Measurements from ENCODE around the gene SORCS3. TPM values are rescaled to one million over a fixed set of nuclear protein-coding genes. Genes with fewer than 3 reads are reported as not detected.

Gene SORCS3
- total and polyA plus RNA-seq, 2 of the 13 experiments (the other 11 are each of a cell fraction or from before 2014, with no cell fraction given) = 0.07 TPM; not detected in 1

DNA sequence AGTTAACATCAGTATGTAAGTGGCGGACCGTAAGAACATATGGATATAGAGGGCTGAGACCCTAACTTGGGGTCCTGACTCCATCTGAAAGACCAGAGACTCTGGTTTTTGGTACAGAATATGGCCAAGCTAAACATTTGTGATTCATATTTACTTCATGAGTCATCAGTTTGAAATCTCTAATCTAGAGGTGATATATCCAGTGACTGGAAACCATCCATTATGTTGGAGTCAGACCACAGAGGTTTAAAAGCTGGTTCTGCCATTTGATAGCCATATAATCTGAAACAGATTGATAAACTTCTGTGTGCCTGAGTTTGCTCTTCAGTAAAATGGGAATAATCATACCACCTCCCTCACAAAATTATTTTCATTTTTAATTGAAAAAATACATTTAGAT is 505.3 kb downstream of the SORCS3 start (continued):
- TF ChIP-seq ZNF484 (CRISPR knock-in tag; IDR thresholded peaks at IDR 0.05; ENCODE audit: borderline replicate concordance, low read depth) (no peak), RFX5 (IDR thresholded peaks at IDR 0.05; ENCODE audit: low read depth, low read length) (no peak)

DNA sequence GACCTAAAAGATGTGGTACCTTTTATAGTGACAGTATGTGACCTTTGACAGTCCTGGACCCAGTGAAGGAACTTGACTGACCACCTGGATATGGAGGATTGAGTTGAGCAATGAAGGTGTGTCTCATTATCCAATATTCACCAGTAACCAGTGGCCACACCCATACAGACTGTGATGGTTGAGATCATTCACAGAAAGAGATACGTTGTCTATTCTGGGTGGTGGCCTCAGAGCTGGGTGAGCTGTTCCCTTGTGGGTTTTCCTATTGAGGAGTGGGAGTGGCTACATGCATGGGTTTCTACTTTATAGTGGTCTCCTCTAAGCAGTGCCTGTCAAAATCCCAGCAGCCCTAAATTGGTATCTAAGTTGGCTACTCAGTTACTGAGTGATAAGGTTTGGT is 507.4 kb downstream of the SORCS3 start:
- Histone ChIP-seq H3K4me1 (ENCODE audit: insufficient read depth, low read length) (no peaks in the 10 kb centered on the region), H3K4me3 (replicated peaks in 1 of 3; ENCODE audit: insufficient read depth in 1 of 3, low read depth in 2 of 3, low read length in 3 of 3) (no peak overlapping the region), H3K27ac (ENCODE audit: extremely low read length, insufficient read depth, low read length) (no peak overlapping the region), H3K27me3 (ENCODE audit: control insufficient read depth in 1 of 2, insufficient read depth in 2 of 2, low read length in 2 of 2) (no peaks in the 10 kb centered on the region), H4K20me1 (ENCODE audit: insufficient read depth, low read length) (no peaks in the 10 kb centered on the region), H3K9ac (ENCODE audit: insufficient read depth, low read depth, low read length) (no peak overlapping the region), H3K4me2 (ENCODE audit: low read depth, low read length) (no peak overlapping the region), H3K36me3 (replicated peaks in 1 of 2; ENCODE audit: control insufficient read depth in 1 of 2, insufficient read depth in 2 of 2, low read length in 2 of 2) (no peaks in the 10 kb centered on the region), H3K9me3 (ENCODE audit: low read length) (peaks cover 54% of the 10 kb centered on the region), H3K79me2 (ENCODE audit: insufficient read depth, low read length) (no peaks in the 10 kb centered on the region), H2AFZ (ENCODE audit: low read length) (no peak overlapping the region)
- ATAC-seq (no peak), DNase-seq (ENCODE audit: low spot score) (no peak), FAIRE-seq (no peak)
- no CpG with 5 or more reads among the region's 1 CpG for WGBS (ENCODE audit: low lambda C conversion rate)
- in situ Hi-C loops (cut with HindIII; ENCODE audit: extremely low pct_ligation_motif_present, low pct_unique_long_range_greater_than_20kb) = no loop called here
- intact Hi-C loops (cut with micrococcal nuclease; ENCODE audit: unreplicated experiment) = no loop called here
- CTCF ChIA-PET (ENCODE audit: low intra/inter-chr PET ratio, low total read pairs) = no interaction called here
- no TSS peak for BruUV-seq (replicated peaks)
- POLR2A ChIA-PET = no interaction called here
- TF ChIP-seq NFKBIZ (CRISPR knock-in tag; IDR thresholded peaks at IDR 0.05) (no peak), ZFYVE20 (CRISPR knock-in tag; IDR thresholded peaks at IDR 0.05; ENCODE audit: borderline replicate concordance, low read depth) (no peak), AGO2 (optimal IDR thresholded peaks at IDR 0.05; ENCODE audit: low read depth, low read length) (no peak), KDM5B (CRISPR knock-in tag; IDR thresholded peaks at IDR 0.05; ENCODE audit: borderline replicate concordance) (no peak), ZNF552 (CRISPR knock-in tag; IDR thresholded peaks at IDR 0.05; ENCODE audit: borderline replicate concordance) (no peak)
- TF ChIP-seq, protein P1, sequence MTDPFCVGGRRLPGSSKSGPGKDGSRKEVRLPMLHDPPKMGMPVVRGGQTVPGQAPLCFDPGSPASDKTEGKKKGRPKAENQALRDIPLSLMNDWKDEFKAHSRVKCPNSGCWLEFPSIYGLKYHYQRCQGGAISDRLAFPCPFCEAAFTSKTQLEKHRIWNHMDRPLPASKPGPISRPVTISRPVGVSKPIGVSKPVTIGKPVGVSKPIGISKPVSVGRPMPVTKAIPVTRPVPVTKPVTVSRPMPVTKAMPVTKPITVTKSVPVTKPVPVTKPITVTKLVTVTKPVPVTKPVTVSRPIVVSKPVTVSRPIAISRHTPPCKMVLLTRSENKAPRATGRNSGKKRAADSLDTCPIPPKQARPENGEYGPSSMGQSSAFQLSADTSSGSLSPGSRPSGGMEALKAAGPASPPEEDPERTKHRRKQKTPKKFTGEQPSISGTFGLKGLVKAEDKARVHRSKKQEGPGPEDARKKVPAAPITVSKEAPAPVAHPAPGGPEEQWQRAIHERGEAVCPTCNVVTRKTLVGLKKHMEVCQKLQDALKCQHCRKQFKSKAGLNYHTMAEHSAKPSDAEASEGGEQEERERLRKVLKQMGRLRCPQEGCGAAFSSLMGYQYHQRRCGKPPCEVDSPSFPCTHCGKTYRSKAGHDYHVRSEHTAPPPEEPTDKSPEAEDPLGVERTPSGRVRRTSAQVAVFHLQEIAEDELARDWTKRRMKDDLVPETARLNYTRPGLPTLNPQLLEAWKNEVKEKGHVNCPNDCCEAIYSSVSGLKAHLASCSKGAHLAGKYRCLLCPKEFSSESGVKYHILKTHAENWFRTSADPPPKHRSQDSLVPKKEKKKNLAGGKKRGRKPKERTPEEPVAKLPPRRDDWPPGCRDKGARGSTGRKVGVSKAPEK (CRISPR knock-in tag; IDR thresholded peaks at IDR 0.05; ENCODE audit: borderline replicate concordance) = no peak
- TF ChIP-seq, protein P2, sequence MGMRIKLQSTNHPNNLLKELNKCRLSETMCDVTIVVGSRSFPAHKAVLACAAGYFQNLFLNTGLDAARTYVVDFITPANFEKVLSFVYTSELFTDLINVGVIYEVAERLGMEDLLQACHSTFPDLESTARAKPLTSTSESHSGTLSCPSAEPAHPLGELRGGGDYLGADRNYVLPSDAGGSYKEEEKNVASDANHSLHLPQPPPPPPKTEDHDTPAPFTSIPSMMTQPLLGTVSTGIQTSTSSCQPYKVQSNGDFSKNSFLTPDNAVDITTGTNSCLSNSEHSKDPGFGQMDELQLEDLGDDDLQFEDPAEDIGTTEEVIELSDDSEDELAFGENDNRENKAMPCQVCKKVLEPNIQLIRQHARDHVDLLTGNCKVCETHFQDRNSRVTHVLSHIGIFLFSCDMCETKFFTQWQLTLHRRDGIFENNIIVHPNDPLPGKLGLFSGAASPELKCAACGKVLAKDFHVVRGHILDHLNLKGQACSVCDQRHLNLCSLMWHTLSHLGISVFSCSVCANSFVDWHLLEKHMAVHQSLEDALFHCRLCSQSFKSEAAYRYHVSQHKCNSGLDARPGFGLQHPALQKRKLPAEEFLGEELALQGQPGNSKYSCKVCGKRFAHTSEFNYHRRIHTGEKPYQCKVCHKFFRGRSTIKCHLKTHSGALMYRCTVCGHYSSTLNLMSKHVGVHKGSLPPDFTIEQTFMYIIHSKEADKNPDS (CRISPR knock-in tag; IDR thresholded peaks at IDR 0.05) = no peak
- TF ChIP-seq, protein P3, sequence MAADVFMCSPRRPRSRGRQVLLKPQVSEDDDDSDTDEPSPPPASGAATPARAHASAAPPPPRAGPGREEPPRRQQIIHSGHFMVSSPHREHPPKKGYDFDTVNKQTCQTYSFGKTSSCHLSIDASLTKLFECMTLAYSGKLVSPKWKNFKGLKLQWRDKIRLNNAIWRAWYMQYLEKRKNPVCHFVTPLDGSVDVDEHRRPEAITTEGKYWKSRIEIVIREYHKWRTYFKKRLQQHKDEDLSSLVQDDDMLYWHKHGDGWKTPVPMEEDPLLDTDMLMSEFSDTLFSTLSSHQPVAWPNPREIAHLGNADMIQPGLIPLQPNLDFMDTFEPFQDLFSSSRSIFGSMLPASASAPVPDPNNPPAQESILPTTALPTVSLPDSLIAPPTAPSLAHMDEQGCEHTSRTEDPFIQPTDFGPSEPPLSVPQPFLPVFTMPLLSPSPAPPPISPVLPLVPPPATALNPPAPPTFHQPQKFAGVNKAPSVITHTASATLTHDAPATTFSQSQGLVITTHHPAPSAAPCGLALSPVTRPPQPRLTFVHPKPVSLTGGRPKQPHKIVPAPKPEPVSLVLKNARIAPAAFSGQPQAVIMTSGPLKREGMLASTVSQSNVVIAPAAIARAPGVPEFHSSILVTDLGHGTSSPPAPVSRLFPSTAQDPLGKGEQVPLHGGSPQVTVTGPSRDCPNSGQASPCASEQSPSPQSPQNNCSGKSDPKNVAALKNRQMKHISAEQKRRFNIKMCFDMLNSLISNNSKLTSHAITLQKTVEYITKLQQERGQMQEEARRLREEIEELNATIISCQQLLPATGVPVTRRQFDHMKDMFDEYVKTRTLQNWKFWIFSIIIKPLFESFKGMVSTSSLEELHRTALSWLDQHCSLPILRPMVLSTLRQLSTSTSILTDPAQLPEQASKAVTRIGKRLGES (CRISPR knock-in tag; IDR thresholded peaks at IDR 0.05; ENCODE audit: borderline replicate concordance) = no peak
- TF ChIP-seq, protein P4, sequence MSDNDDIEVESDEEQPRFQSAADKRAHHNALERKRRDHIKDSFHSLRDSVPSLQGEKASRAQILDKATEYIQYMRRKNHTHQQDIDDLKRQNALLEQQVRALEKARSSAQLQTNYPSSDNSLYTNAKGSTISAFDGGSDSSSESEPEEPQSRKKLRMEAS (IDR thresholded peaks at IDR 0.05) = no peak
- TF ChIP-seq, protein P5, sequence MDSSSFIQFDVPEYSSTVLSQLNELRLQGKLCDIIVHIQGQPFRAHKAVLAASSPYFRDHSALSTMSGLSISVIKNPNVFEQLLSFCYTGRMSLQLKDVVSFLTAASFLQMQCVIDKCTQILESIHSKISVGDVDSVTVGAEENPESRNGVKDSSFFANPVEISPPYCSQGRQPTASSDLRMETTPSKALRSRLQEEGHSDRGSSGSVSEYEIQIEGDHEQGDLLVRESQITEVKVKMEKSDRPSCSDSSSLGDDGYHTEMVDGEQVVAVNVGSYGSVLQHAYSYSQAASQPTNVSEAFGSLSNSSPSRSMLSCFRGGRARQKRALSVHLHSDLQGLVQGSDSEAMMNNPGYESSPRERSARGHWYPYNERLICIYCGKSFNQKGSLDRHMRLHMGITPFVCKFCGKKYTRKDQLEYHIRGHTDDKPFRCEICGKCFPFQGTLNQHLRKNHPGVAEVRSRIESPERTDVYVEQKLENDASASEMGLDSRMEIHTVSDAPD (CRISPR knock-in tag; IDR thresholded peaks at IDR 0.05) = no peak

Data from HepG2 (cell line).